ENCODE data around the gene PLOD1. TPM values are rescaled to one million over a fixed set of nuclear protein-coding genes. Genes with fewer than 3 reads are reported as not detected.
"Not testable (repeated sequence)": the region's sequence is repeated elsewhere in the genome, so short reads cannot be mapped to it uniquely, and the experiment has no call there.

Gene PLOD1
- total RNA-seq, 5 donors from 2014 or later (not counting 1 experiment from before 2014, with no cell fraction given): 2.6 to 6.9 (median 4.6) TPM

GRCh38 chr1:12001996-12002493 is 67.5 kb downstream of the PLOD1 start:
- H3K9me3 ChIP-seq: no peaks in the 10 kb centered on the region
- no peak for ATAC-seq (replicated peaks in 1 of 4)
- no peak overlapping the region for H3K4me3 Mint-ChIP-seq
- H3K36me3 ChIP-seq (ENCODE audit: control insufficient read depth in 2 of 2, extremely low read depth in 1 of 2, insufficient read depth in 1 of 2, low read length in 1 of 2): peaks cover 43 to 87% of the 10 kb centered on the region in 2 donors
- no peaks in the 10 kb centered on the region for H3K9me3 Mint-ChIP-seq
- no peak overlapping the region for H3K27ac ChIP-seq (ENCODE audit: low read length)
- no peaks in the 10 kb centered on the region for H3K4me1 Mint-ChIP-seq
- no peak for DNase-seq
- WGBS (ENCODE audit: insufficient coverage): 91% methylated on average over 10 of the region's 10 CpGs
- no peak overlapping the region for H3K27ac Mint-ChIP-seq
- ChIA-PET POLR2A (no interaction called here), CTCF (no interaction called here)
- H3K4me1 ChIP-seq (ENCODE audit: control insufficient read depth in 1 of 2, extremely low read depth in 1 of 2, insufficient read depth in 2 of 2, low read length in 2 of 2): no peaks in the 10 kb centered on the region
- H3K36me3 Mint-ChIP-seq: peaks cover 55% of the 10 kb centered on the region
- no peak overlapping the region for H3K4me3 ChIP-seq (ENCODE audit: control insufficient read depth in 1 of 2, extremely low read depth in 1 of 2, low read length in 1 of 2)
- H3K27me3 ChIP-seq (replicated peaks in 1 of 2; ENCODE audit: control insufficient read depth in 2 of 2, extremely low read depth in 1 of 2, insufficient read depth in 2 of 2, low read length in 1 of 2): no peaks in the 10 kb centered on the region
- H3K27me3 Mint-ChIP-seq: no peaks in the 10 kb centered on the region

GRCh38 chr1:12003762-12004161 is 69.2 kb downstream of the PLOD1 start:
- ATAC-seq (replicated peaks in 1 of 4) (no peak), DNase-seq (no peak)
- POLR2A ChIA-PET: no interaction called here
- Mint-ChIP-seq H3K4me3 (no peak overlapping the region), H3K9me3 (no peaks in the 10 kb centered on the region), H3K4me1 (no peaks in the 10 kb centered on the region), H3K27ac (no peak overlapping the region), H3K27me3 (no peaks in the 10 kb centered on the region), H3K36me3 (peaks cover 59% of the 10 kb centered on the region)
- Histone ChIP-seq H3K4me1 (ENCODE audit: control insufficient read depth in 1 of 2, extremely low read depth in 1 of 2, insufficient read depth in 2 of 2, low read length in 2 of 2) (no peaks in the 10 kb centered on the region), H3K27me3 (replicated peaks in 1 of 2; ENCODE audit: control insufficient read depth in 2 of 2, extremely low read depth in 1 of 2, insufficient read depth in 2 of 2, low read length in 1 of 2) (no peaks in the 10 kb centered on the region), H3K9me3 (no peaks in the 10 kb centered on the region), H3K27ac (ENCODE audit: low read length) (no peak overlapping the region), H3K4me3 (ENCODE audit: control insufficient read depth in 1 of 2, extremely low read depth in 1 of 2, low read length in 1 of 2) (no peak overlapping the region), H3K36me3 (ENCODE audit: control insufficient read depth in 2 of 2, extremely low read depth in 1 of 2, insufficient read depth in 1 of 2, low read length in 1 of 2) (peaks cover 38 to 80% of the 10 kb centered on the region in 2 donors)
- CTCF ChIA-PET: no interaction called here
- 97% methylated on average over 6 of the region's 12 CpGs for WGBS (ENCODE audit: insufficient coverage)

- H3K4me1 ChIP-seq (ENCODE audit: control insufficient read depth in 1 of 2, extremely low read depth in 1 of 2, insufficient read depth in 2 of 2, low read length in 2 of 2): no peaks in the 10 kb centered on the region
- no peak overlapping the region for H3K27ac Mint-ChIP-seq
- ATAC-seq (replicated peaks in 1 of 4) (no peak), DNase-seq (no peak)
- no peak overlapping the region for H3K27ac ChIP-seq (ENCODE audit: low read length)
- WGBS (ENCODE audit: insufficient coverage): 96% methylated on average over 7 of the region's 9 CpGs
- no peak overlapping the region for H3K4me3 Mint-ChIP-seq
- H3K27me3 Mint-ChIP-seq: no peaks in the 10 kb centered on the region
- peaks cover 63% of the 10 kb centered on the region for H3K36me3 Mint-ChIP-seq
- POLR2A ChIA-PET: no interaction called here
- no peak overlapping the region for H3K4me3 ChIP-seq (ENCODE audit: control insufficient read depth in 1 of 2, extremely low read depth in 1 of 2, low read length in 1 of 2)
- H3K9me3 ChIP-seq: no peaks in the 10 kb centered on the region
- no peaks in the 10 kb centered on the region for H3K4me1 Mint-ChIP-seq
- H3K9me3 Mint-ChIP-seq: no peaks in the 10 kb centered on the region
- CTCF ChIA-PET: interaction anchor here in 1 of 2 donors (0.8 kb wide), 1 partner anchor 24 kb away, joined by 4 read pairs; no protein-coding TSS in a partner anchor
- no peaks in the 10 kb centered on the region for H3K27me3 ChIP-seq (replicated peaks in 1 of 2; ENCODE audit: control insufficient read depth in 2 of 2, extremely low read depth in 1 of 2, insufficient read depth in 2 of 2, low read length in 1 of 2)
- H3K36me3 ChIP-seq (ENCODE audit: control insufficient read depth in 2 of 2, extremely low read depth in 1 of 2, insufficient read depth in 1 of 2, low read length in 1 of 2): peaks cover 36 to 80% of the 10 kb centered on the region in 2 donors
Measured at GRCh38 chr1:12005488-12006166, 71.1 kb downstream of the PLOD1 start.

GRCh38 chr1:12006167-12006921 is 71.8 kb downstream of the PLOD1 start:
- Mint-ChIP-seq H3K36me3 (peaks cover 63% of the 10 kb centered on the region), H3K27me3 (no peaks in the 10 kb centered on the region), H3K9me3 (no peaks in the 10 kb centered on the region), H3K4me3 (no peak overlapping the region), H3K27ac (no peak overlapping the region), H3K4me1 (no peaks in the 10 kb centered on the region)
- Histone ChIP-seq H3K27ac (ENCODE audit: low read length) (no peak overlapping the region), H3K27me3 (replicated peaks in 1 of 2; ENCODE audit: control insufficient read depth in 2 of 2, extremely low read depth in 1 of 2, insufficient read depth in 2 of 2, low read length in 1 of 2) (no peaks in the 10 kb centered on the region), H3K9me3 (no peaks in the 10 kb centered on the region), H3K4me3 (ENCODE audit: control insufficient read depth in 1 of 2, extremely low read depth in 1 of 2, low read length in 1 of 2) (no peak overlapping the region), H3K4me1 (ENCODE audit: control insufficient read depth in 1 of 2, extremely low read depth in 1 of 2, insufficient read depth in 2 of 2, low read length in 2 of 2) (no peaks in the 10 kb centered on the region), H3K36me3 (ENCODE audit: control insufficient read depth in 2 of 2, extremely low read depth in 1 of 2, insufficient read depth in 1 of 2, low read length in 1 of 2) (peaks cover 34 to 80% of the 10 kb centered on the region in 2 donors)
- DNase-seq: no peak
- CTCF ChIA-PET: no interaction called here
- WGBS (ENCODE audit: insufficient coverage): 84% methylated on average over 12 of the region's 17 CpGs
- POLR2A ChIA-PET: no interaction called here
- ATAC-seq (replicated peaks in 1 of 4): no peak

- Histone ChIP-seq H3K4me1 (ENCODE audit: control insufficient read depth in 1 of 2, extremely low read depth in 1 of 2, insufficient read depth in 2 of 2, low read length in 2 of 2) (no peaks in the 10 kb centered on the region), H3K27ac (ENCODE audit: low read length) (no peak overlapping the region), H3K36me3 (ENCODE audit: control insufficient read depth in 2 of 2, extremely low read depth in 1 of 2, insufficient read depth in 1 of 2, low read length in 1 of 2) (peaks cover 31 to 80% of the 10 kb centered on the region in 2 donors), H3K9me3 (no peaks in the 10 kb centered on the region), H3K27me3 (replicated peaks in 1 of 2; ENCODE audit: control insufficient read depth in 2 of 2, extremely low read depth in 1 of 2, insufficient read depth in 2 of 2, low read length in 1 of 2) (no peaks in the 10 kb centered on the region), H3K4me3 (ENCODE audit: control insufficient read depth in 1 of 2, extremely low read depth in 1 of 2, low read length in 1 of 2) (no peak overlapping the region)
- WGBS (ENCODE audit: insufficient coverage): 95% methylated on average over 2 of the region's 6 CpGs
- DNase-seq (no peak), ATAC-seq (replicated peaks in 1 of 4) (no peak)
- peaks cover 58% of the 10 kb centered on the region for H3K36me3 Mint-ChIP-seq
- CTCF ChIA-PET: interaction anchor here in 1 of 2 donors (0.6 kb wide), 1 partner anchor 99 kb away, joined by 6 read pairs; no protein-coding TSS in a partner anchor
- H3K27me3 Mint-ChIP-seq: no peaks in the 10 kb centered on the region
- no peaks in the 10 kb centered on the region for H3K9me3 Mint-ChIP-seq
- POLR2A ChIA-PET: no interaction called here
- H3K27ac Mint-ChIP-seq: no peak overlapping the region
- no peaks in the 10 kb centered on the region for H3K4me1 Mint-ChIP-seq
- H3K4me3 Mint-ChIP-seq: no peak overlapping the region
Measured at GRCh38 chr1:12007204-12007603, 72.7 kb downstream of the PLOD1 start.

GRCh38 chr1:12008355-12008754 is 73.8 kb downstream of the PLOD1 start:
- ATAC-seq (replicated peaks in 1 of 4); H3K4me3 ChIP-seq (ENCODE audit: control insufficient read depth in 1 of 2, extremely low read depth in 1 of 2, low read length in 1 of 2); CTCF ChIA-PET; POLR2A ChIA-PET; H3K4me1 Mint-ChIP-seq; DNase-seq; H3K4me1 ChIP-seq (ENCODE audit: control insufficient read depth in 1 of 2, extremely low read depth in 1 of 2, insufficient read depth in 2 of 2, low read length in 2 of 2); H3K27ac ChIP-seq (ENCODE audit: low read length); H3K27me3 Mint-ChIP-seq; H3K27ac Mint-ChIP-seq; H3K27me3 ChIP-seq (replicated peaks in 1 of 2; ENCODE audit: control insufficient read depth in 2 of 2, extremely low read depth in 1 of 2, insufficient read depth in 2 of 2, low read length in 1 of 2); H3K4me3 Mint-ChIP-seq; H3K9me3 ChIP-seq; H3K9me3 Mint-ChIP-seq: not testable (repeated sequence)
- WGBS (ENCODE audit: insufficient coverage): 93% methylated on average over 12 of the region's 33 CpGs
- H3K36me3 ChIP-seq (ENCODE audit: control insufficient read depth in 2 of 2, extremely low read depth in 1 of 2, insufficient read depth in 1 of 2, low read length in 1 of 2): peaks cover 25 to 76% of the 10 kb centered on the region in 2 donors
- peaks cover 53% of the 10 kb centered on the region for H3K36me3 Mint-ChIP-seq

All from T-cell (primary cell).